Superior temporal gyrus (tissue), 1 donor: ENCODE measurements around the gene CEP170B.
"Not testable (repeated sequence)": the region's sequence is repeated elsewhere in the genome, so short reads cannot be mapped to it uniquely, and the experiment has no call there.

Experiments
- DNase-seq: peaks from one replicate; pipeline ENCODE4 v3.0.0-alpha.2; 2016; ENCODE audit errors: extremely low spot score

Gene CEP170B

GRCh38 chr14:104908303-104908702 is 43.2 kb downstream of the CEP170B start:
- no peak for DNase-seq

- no peak for DNase-seq
These were observed 47.0 kb downstream of the CEP170B start for GRCh38 chr14:104912053-104912452.

GRCh38 chr14:104913435-104913834 is 48.4 kb downstream of the CEP170B start:
- DNase-seq = no peak

- DNase-seq = no peak
These were observed 52.0 kb downstream of the CEP170B start for GRCh38 chr14:104917116-104917515.

- DNase-seq = no peak
These were observed 52.9 kb downstream of the CEP170B start for GRCh38 chr14:104917993-104918392.

- DNase-seq = not testable (repeated sequence)
These were observed 54.3 kb downstream of the CEP170B start for GRCh38 chr14:104919152-104919992.

GRCh38 chr14:104919993-104920315 is 54.9 kb downstream of the CEP170B start:
- DNase-seq = no peak

- no peak for DNase-seq
These were observed 58.8 kb downstream of the CEP170B start for GRCh38 chr14:104923640-104924420.

- DNase-seq = no peak
These were observed 59.5 kb downstream of the CEP170B start, which contains the start of gene PLD4 for GRCh38 chr14:104924421-104925213. Gene PLD4, plus strand, starts transcription at chr14:104924879. Its CDS starts 2,262 bp downstream, at chr14:104927141.

- DNase-seq = no peak
These were observed 60.3 kb downstream of the CEP170B start for GRCh38 chr14:104925214-104925854.

GRCh38 chr14:104925855-104926609 is 61.0 kb downstream of the CEP170B start:
- no peak for DNase-seq

GRCh38 chr14:104926619-104927431 is 61.8 kb downstream of the CEP170B start:
- no peak for DNase-seq

GRCh38 chr14:104927432-104927816 is 62.4 kb downstream of the CEP170B start:
- no peak for DNase-seq

GRCh38 chr14:104927901-104928300 is 62.8 kb downstream of the CEP170B start:
- no peak for DNase-seq

- no peak for DNase-seq
These were observed 63.5 kb downstream of the CEP170B start for GRCh38 chr14:104928391-104929133.

GRCh38 chr14:104929268-104930230 is 64.5 kb downstream of the CEP170B start:
- DNase-seq = no peak

GRCh38 chr14:104930526-104931303 is 65.6 kb downstream of the CEP170B start:
- no peak for DNase-seq
